ENCODE measurements around the gene PRSS48.

PRSS48 gene

GRCh38 chr4:151340751-151341385 lies 63.9 kb downstream of the PRSS48 start:
- no peak for FAIRE-seq
- no peak for DNase-seq (ENCODE audit: insufficient read length, low spot score)
- TF ChIP-seq, protein P1, sequence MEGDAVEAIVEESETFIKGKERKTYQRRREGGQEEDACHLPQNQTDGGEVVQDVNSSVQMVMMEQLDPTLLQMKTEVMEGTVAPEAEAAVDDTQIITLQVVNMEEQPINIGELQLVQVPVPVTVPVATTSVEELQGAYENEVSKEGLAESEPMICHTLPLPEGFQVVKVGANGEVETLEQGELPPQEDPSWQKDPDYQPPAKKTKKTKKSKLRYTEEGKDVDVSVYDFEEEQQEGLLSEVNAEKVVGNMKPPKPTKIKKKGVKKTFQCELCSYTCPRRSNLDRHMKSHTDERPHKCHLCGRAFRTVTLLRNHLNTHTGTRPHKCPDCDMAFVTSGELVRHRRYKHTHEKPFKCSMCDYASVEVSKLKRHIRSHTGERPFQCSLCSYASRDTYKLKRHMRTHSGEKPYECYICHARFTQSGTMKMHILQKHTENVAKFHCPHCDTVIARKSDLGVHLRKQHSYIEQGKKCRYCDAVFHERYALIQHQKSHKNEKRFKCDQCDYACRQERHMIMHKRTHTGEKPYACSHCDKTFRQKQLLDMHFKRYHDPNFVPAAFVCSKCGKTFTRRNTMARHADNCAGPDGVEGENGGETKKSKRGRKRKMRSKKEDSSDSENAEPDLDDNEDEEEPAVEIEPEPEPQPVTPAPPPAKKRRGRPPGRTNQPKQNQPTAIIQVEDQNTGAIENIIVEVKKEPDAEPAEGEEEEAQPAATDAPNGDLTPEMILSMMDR (IDR thresholded peaks at IDR 0.05; ENCODE audit: insufficient read depth, missing control alignments) = no peak
